Measurements from ENCODE around the gene RAB8B. TPM values are rescaled to one million over a fixed set of nuclear protein-coding genes. Genes with fewer than 3 reads are reported as not detected.

The RAB8B gene
- polyA plus RNA-seq, 1 donor from 2014 or later: 87.1 TPM

- Histone ChIP-seq H4K20me1 (ENCODE audit: insufficient read depth) (no peaks in the 10 kb centered on the region), H3K9me2 (ENCODE audit: insufficient read depth, low read length) (no peaks in the 10 kb centered on the region), H3K27me3 (ENCODE audit: insufficient read depth, low read depth, low read length) (no peaks in the 10 kb centered on the region), H3K9ac (ENCODE audit: low read length) (no peak overlapping the region), H3K9me3 (ENCODE audit: low read length) (no peaks in the 10 kb centered on the region), H3K4me2 (ENCODE audit: low read length) (no peak overlapping the region), H3K27ac (ENCODE audit: low read length) (no peak overlapping the region), H3K36me3 (ENCODE audit: insufficient read depth, low read length) (no peaks in the 10 kb centered on the region), H3K4me3 (ENCODE audit: low read length) (no peak overlapping the region), H3K79me2 (replicated peaks; ENCODE audit: insufficient read depth, low read length) (peaks cover 70% of the 10 kb centered on the region), H3F3A (ENCODE audit: insufficient read depth, low read length, poor library complexity, severe bottlenecking) (no peaks in the 10 kb centered on the region), H2AFZ (ENCODE audit: low read depth, low read length) (no peak overlapping the region)
- no peak for TF ChIP-seq RAD21 (conservative IDR thresholded peaks at IDR 0.05)
- TF ChIP-seq REST (IDR thresholded peaks at IDR 0.05; ENCODE audit: borderline replicate concordance): no peak
- no peak for TF ChIP-seq CTCF (IDR thresholded peaks at IDR 0.05; ENCODE audit: poor library complexity, severe bottlenecking)
- no peak for TF ChIP-seq EP300 (conservative IDR thresholded peaks at IDR 0.05; ENCODE audit: poor library complexity, severe bottlenecking)
- no peak for TF ChIP-seq EZH2 (IDR thresholded peaks at IDR 0.05; ENCODE audit: borderline replicate concordance, insufficient read depth, low read length, poor library complexity, severe bottlenecking)
- no peak for TF ChIP-seq MXI1 (conservative IDR thresholded peaks at IDR 0.05; ENCODE audit: poor library complexity, severe bottlenecking)
- no peak for TF ChIP-seq POLR2AphosphoS5 (IDR thresholded peaks at IDR 0.05)
- no peak for TF ChIP-seq TAF1 (IDR thresholded peaks at IDR 0.05; ENCODE audit: low read depth)
- no peak for TF ChIP-seq SMC3 (conservative IDR thresholded peaks at IDR 0.05; ENCODE audit: poor library complexity)
These were observed 43.0 kb downstream of the RAB8B start for GRCh38 chr15:63232405-63232804.

- no peaks in the 10 kb centered on the region for H3K9me2 ChIP-seq (ENCODE audit: insufficient read depth, low read length)
- H4K20me1 ChIP-seq (ENCODE audit: insufficient read depth): no peaks in the 10 kb centered on the region
- H2AFZ ChIP-seq (ENCODE audit: low read depth, low read length): no peak overlapping the region
- H3K9ac ChIP-seq (ENCODE audit: low read length): no peak overlapping the region
- H3K9me3 ChIP-seq (ENCODE audit: low read length): no peaks in the 10 kb centered on the region
- TF ChIP-seq EP300 (conservative IDR thresholded peaks at IDR 0.05; ENCODE audit: poor library complexity, severe bottlenecking) (no peak), POLR2AphosphoS5 (IDR thresholded peaks at IDR 0.05) (no peak), TAF1 (IDR thresholded peaks at IDR 0.05; ENCODE audit: low read depth) (no peak), SMC3 (conservative IDR thresholded peaks at IDR 0.05; ENCODE audit: poor library complexity) (no peak), MXI1 (conservative IDR thresholded peaks at IDR 0.05; ENCODE audit: poor library complexity, severe bottlenecking) (no peak), EZH2 (IDR thresholded peaks at IDR 0.05; ENCODE audit: borderline replicate concordance, insufficient read depth, low read length, poor library complexity, severe bottlenecking) (no peak), REST (IDR thresholded peaks at IDR 0.05; ENCODE audit: borderline replicate concordance) (no peak), RAD21 (conservative IDR thresholded peaks at IDR 0.05) (no peak), CTCF (IDR thresholded peaks at IDR 0.05; ENCODE audit: poor library complexity, severe bottlenecking) (no peak)
- H3K27ac ChIP-seq (ENCODE audit: low read length): no peak overlapping the region
- no peaks in the 10 kb centered on the region for H3F3A ChIP-seq (ENCODE audit: insufficient read depth, low read length, poor library complexity, severe bottlenecking)
- H3K27me3 ChIP-seq (ENCODE audit: insufficient read depth, low read depth, low read length): no peaks in the 10 kb centered on the region
- H3K4me2 ChIP-seq (ENCODE audit: low read length): no peak overlapping the region
- H3K79me2 ChIP-seq (replicated peaks; ENCODE audit: insufficient read depth, low read length): peaks cover 75% of the 10 kb centered on the region
- no peaks in the 10 kb centered on the region for H3K36me3 ChIP-seq (ENCODE audit: insufficient read depth, low read length)
- H3K4me3 ChIP-seq (ENCODE audit: low read length): no peak overlapping the region
These were observed 43.5 kb downstream of the RAB8B start for GRCh38 chr15:63232943-63233342.

Measured in neural cell (in vitro differentiated cells).